Fibroblast of lung (primary cell): ENCODE results near the gene HIBADH. TPM values are rescaled to one million over a fixed set of nuclear protein-coding genes. Genes with fewer than 3 reads are reported as not detected.
A peak's percentile ranks its signal among the peaks of the same experiment; 100 is the strongest.

Source experiments
- DNase-seq, 2 donors: peaks; one replicate each; pipeline versions ENCODE4 v3.0.0 to v3.0.0-alpha.2; 2010; ENCODE audit warnings: low read depth in 2 of 2
- H2AFZ ChIP-seq: 2 replicates; pipeline ENCODE4 v1.5.1; 2012; ENCODE audit warnings: low read length, control low read depth, inconsistent platforms
- H3K27ac ChIP-seq: 2 replicates; pipeline ENCODE4 v1.5.1; 2011; ENCODE audit warnings: low read length, control low read depth; ENCODE audit not compliant: insufficient read depth
- H3K27me3 ChIP-seq: 2 replicates; pipeline ENCODE4 v1.5.1; 2011; ENCODE audit warnings: mild to moderate bottlenecking, low read length; ENCODE audit not compliant: control insufficient read depth, insufficient read depth
- H3K36me3 ChIP-seq: 2 replicates; pipeline ENCODE4 v1.5.1; 2011; ENCODE audit warnings: low read length; ENCODE audit not compliant: control insufficient read depth, insufficient read depth
- H3K4me1 ChIP-seq: 2 replicates; pipeline ENCODE4 v1.5.1; 2011; ENCODE audit warnings: low read length; ENCODE audit not compliant: control insufficient read depth, insufficient read depth; ENCODE audit errors: extremely low read depth
- H3K4me2 ChIP-seq: 2 replicates; pipeline ENCODE4 v1.5.1; 2011; ENCODE audit warnings: low read length, control low read depth; ENCODE audit not compliant: insufficient read depth; ENCODE audit errors: extremely low read depth
- H3K4me3 ChIP-seq, 4 experiments: fragments of 200-600 bp in 1 of 4; sonication (generic) in 1 of 4; replicated peaks in 1 of 4; 2 replicates each; pipeline ENCODE4 v1.5.1; 2011 to 2016; ENCODE audit warnings: low read length in 4 of 4, low read depth in 3 of 4, mild to moderate bottlenecking in 3 of 4, control low read depth in 2 of 4, inconsistent platforms in 1 of 4, mixed read lengths in 1 of 4; ENCODE audit not compliant: insufficient read depth in 1 of 4; ENCODE audit errors: control extremely low read depth in 1 of 4
- H3K79me2 ChIP-seq: 2 replicates; pipeline ENCODE4 v1.5.1; 2012; ENCODE audit warnings: mild to moderate bottlenecking, low read length, inconsistent platforms; ENCODE audit not compliant: control insufficient read depth, insufficient read depth
- H3K9ac ChIP-seq: 2 replicates; pipeline ENCODE4 v1.5.1; 2011; ENCODE audit warnings: mild to moderate bottlenecking, low read length, control low read depth; ENCODE audit not compliant: insufficient read depth
- H3K9me3 ChIP-seq: 2 replicates; pipeline ENCODE4 v1.5.1; 2012; ENCODE audit warnings: low read depth, low read length; ENCODE audit not compliant: control insufficient read depth, insufficient read depth
- H4K20me1 ChIP-seq: 2 replicates; pipeline ENCODE4 v1.5.1; 2011; ENCODE audit warnings: low read length; ENCODE audit not compliant: control insufficient read depth, insufficient read depth; ENCODE audit errors: extremely low read depth
- CTCF ChIP-seq, 2 donors: IDR thresholded peaks in 1 of 2; conservative IDR thresholded peaks in 1 of 2; 1 replicate in 1 of 2; 2 replicates in 1 of 2; pipeline ENCODE4 v1.5.1; 2011 to 2012; ENCODE audit warnings: low read length in 2 of 2, control low read depth in 1 of 2, inconsistent platforms in 1 of 2, low read depth in 1 of 2, mild to moderate bottlenecking in 1 of 2
- EZH2 ChIP-seq: IDR thresholded peaks from 2 replicates; pipeline ENCODE4 v1.5.1; 2012; ENCODE audit warnings: low read length, control low read depth, mild to moderate bottlenecking; ENCODE audit errors: missing control alignments
- polyA plus RNA-seq, 2 donors: library from polyadenylated mRNA; depleted of rRNA in 1 of 2; stranded (reverse) in 1 of 2; unstranded in 1 of 2; fragments of >200 nt; gene quantifications; 2 replicates each; pipeline ENCODE4 v1.2.1, GENCODE V29; 2011 to 2012; ENCODE audit warnings: missing spikeins in 1 of 2
- total RNA-seq: library from RNA; depleted of rRNA; stranded (reverse); fragments of >200 nt; gene quantifications from 2 replicates; pipeline ENCODE4 v1.2.1, GENCODE V29; 2014

HIBADH gene
- total and polyA plus RNA-seq, 2 donors (not counting 1 experiment from before 2014, with no cell fraction given), result 88.7 to 96.0 TPM

GRCh38 chr7:27665531-27665930 lies 2.8 kb upstream of the HIBADH start:
- no peaks in the 10 kb centered on the region for H3K27me3 ChIP-seq
- no peak overlapping the region for H3K4me2 ChIP-seq
- no peak overlapping the region for H3K4me3 ChIP-seq
- no peak overlapping the region for H2AFZ ChIP-seq
- H3K79me2 ChIP-seq, result peaks cover 6% of the 10 kb centered on the region
- no peak overlapping the region for H3K27ac ChIP-seq
- H3K4me1 ChIP-seq, result no peaks in the 10 kb centered on the region
- H3K9me3 ChIP-seq, result no peaks in the 10 kb centered on the region
- H3K36me3 ChIP-seq, result no peaks in the 10 kb centered on the region
- DNase-seq, result no peak
- H3K9ac ChIP-seq, result no peak overlapping the region
- TF ChIP-seq CTCF (conservative IDR thresholded peaks at IDR 0.05 in 1 of 2, IDR thresholded peaks at IDR 0.05 in 1 of 2; ENCODE audit: low read depth in 1 of 2, low read length in 2 of 2), result no peak
- TF ChIP-seq EZH2, result no peak
- no peaks in the 10 kb centered on the region for H4K20me1 ChIP-seq

DNA sequence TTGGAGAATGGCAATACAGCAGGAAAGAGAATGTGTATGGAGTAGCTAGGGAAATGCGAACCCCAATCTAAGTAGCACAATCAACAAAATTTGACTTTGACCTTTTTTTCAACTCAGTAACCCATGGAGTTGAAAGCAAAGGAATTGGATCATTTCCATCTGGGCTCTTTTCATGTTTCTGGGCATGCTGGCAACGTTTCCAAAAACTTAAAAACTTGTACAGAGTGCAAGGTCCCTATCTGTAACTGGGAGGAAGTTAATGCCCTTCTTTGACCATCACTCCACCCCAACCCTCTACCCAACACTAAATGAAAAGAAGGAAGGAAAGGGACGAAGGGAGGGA lies 1.3 kb upstream of the HIBADH start:
- H3K36me3 ChIP-seq, result no peaks in the 10 kb centered on the region
- peaks cover 6% of the 10 kb centered on the region for H3K79me2 ChIP-seq
- H3K4me2 ChIP-seq, result no peak overlapping the region
- no peak overlapping the region for H3K27ac ChIP-seq
- TF ChIP-seq EZH2 (no peak), CTCF (conservative IDR thresholded peaks at IDR 0.05 in 1 of 2, IDR thresholded peaks at IDR 0.05 in 1 of 2; ENCODE audit: low read depth in 1 of 2, low read length in 2 of 2) (no peak)
- no peak overlapping the region for H3K4me3 ChIP-seq
- H2AFZ ChIP-seq, result no peak overlapping the region
- DNase-seq, result no peak
- H3K4me1 ChIP-seq, result no peaks in the 10 kb centered on the region
- no peaks in the 10 kb centered on the region for H4K20me1 ChIP-seq
- no peaks in the 10 kb centered on the region for H3K27me3 ChIP-seq
- no peaks in the 10 kb centered on the region for H3K9me3 ChIP-seq
- H3K9ac ChIP-seq, result no peak overlapping the region

DNA sequence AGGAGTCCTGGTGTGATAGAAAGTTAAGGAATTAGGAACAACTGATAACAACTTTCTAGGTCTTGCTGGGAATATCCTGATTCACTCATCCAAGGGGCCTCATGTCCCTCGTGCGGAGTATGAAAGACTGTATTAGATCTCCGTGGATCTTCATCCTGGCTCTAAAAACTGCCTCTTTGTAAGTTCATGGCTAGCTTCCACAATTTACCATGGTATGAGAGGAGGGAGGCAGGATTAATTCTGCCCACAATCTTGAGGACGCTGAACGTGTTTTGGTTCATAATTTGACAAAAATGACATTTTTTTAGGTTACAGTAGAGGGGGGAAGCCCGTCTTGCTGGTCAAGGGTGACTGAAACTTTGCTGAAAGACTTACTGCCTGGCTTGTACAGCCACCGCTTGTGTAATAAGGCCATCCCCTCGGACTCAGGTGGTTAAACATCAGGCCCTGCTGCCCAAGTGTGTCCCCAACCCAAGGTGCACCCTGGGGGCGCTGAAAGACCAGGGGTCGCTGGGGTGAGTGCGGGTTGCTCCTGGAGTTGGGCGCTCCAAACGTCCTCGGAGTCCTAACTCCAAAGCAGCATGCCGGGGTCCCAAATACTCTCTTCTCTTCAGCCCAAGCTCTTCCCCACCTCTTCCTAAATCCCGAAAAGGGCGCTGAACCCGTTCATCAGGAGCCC lies 733 bp downstream of the HIBADH start:
- Histone ChIP-seq H2AFZ (peak overlapping the region; percentile 32), H3K36me3 (no peaks in the 10 kb centered on the region), H3K79me2 (peaks cover 6% of the 10 kb centered on the region), H3K9me3 (no peaks in the 10 kb centered on the region), H3K9ac (peak overlapping the region; percentile 73), H3K27ac (peak overlapping the region; percentile 78), H3K4me3 (peak overlapping the region; percentile 61 to 89 (median 70)), H3K4me1 (no peaks in the 10 kb centered on the region), H3K27me3 (no peaks in the 10 kb centered on the region), H4K20me1 (no peaks in the 10 kb centered on the region), H3K4me2 (peak overlapping the region; percentile 91)
- DNase-seq, result peak in 1 of 2 donors; percentile 28
- TF ChIP-seq CTCF (conservative IDR thresholded peaks at IDR 0.05 in 1 of 2, IDR thresholded peaks at IDR 0.05 in 1 of 2; ENCODE audit: low read depth in 1 of 2, low read length in 2 of 2), result no peak
- TF ChIP-seq EZH2, result no peak
